Measurements from ENCODE around the gene IL1F10. TPM values are rescaled to one million over a fixed set of nuclear protein-coding genes. Genes with fewer than 3 reads are reported as not detected.

The IL1F10 gene
- total RNA-seq, 2 experiments from 2014 or later = not detected

- Mint-ChIP-seq H3K36me3 (ENCODE audit: low read depth) (no peaks in the 10 kb centered on the region), H3K27ac (no peak overlapping the region), H3K4me1 (ENCODE audit: low read depth) (peaks cover 8% of the 10 kb centered on the region), H3K27me3 (no peaks in the 10 kb centered on the region), H3K4me3 (no peak overlapping the region), H3K9me3 (peaks cover 3% of the 10 kb centered on the region)
- intact Hi-C loops (cut with micrococcal nuclease) = no loop called here
- POLR2A ChIA-PET = interaction anchor here (1.0 kb wide), 1 partner anchor 292 kb away, joined by 3 read pairs; no protein-coding TSS in a partner anchor
- DNase-seq (no peak), ATAC-seq (no peak)
- TF ChIP-seq CTCF (IDR thresholded peaks at IDR 0.05) = no peak
- CTCF ChIA-PET = interaction anchor here (0.8 to 12.3 kb wide), 6 partner anchors 11 to 124 kb away, joined by 3 to 190 read pairs (median 4); no protein-coding TSS in a partner anchor
Measured at GRCh38 chr2:113083296-113083695, 15.5 kb downstream of the IL1F10 start.

- no peak overlapping the region for H3K27ac Mint-ChIP-seq
- TF ChIP-seq CTCF (IDR thresholded peaks at IDR 0.05) = peak; percentile 66
- no peaks in the 10 kb centered on the region for H3K27me3 Mint-ChIP-seq
- no peaks in the 10 kb centered on the region for H3K36me3 Mint-ChIP-seq (ENCODE audit: low read depth)
- ATAC-seq (peak; percentile 69), DNase-seq (peak; percentile 33)
- peaks cover 3% of the 10 kb centered on the region for H3K9me3 Mint-ChIP-seq
- CTCF ChIA-PET = interaction anchor here (0.6 to 12.3 kb wide), 11 partner anchors 9 to 286 kb away, joined by 3 to 190 read pairs (median 4); no protein-coding TSS in a partner anchor
- intact Hi-C loops (cut with micrococcal nuclease) = loop anchor here (1.0 kb wide), 1 partner anchor 53 kb away; no protein-coding TSS in a partner anchor
- no peak overlapping the region for H3K4me3 Mint-ChIP-seq
- peaks cover 8% of the 10 kb centered on the region for H3K4me1 Mint-ChIP-seq (ENCODE audit: low read depth)
- POLR2A ChIA-PET = no interaction called here
Measured at GRCh38 chr2:113084249-113085000, 16.7 kb downstream of the IL1F10 start.

- no peak for TF ChIP-seq CTCF (IDR thresholded peaks at IDR 0.05)
- no peaks in the 10 kb centered on the region for H3K27me3 Mint-ChIP-seq
- H3K36me3 Mint-ChIP-seq (ENCODE audit: low read depth) = no peaks in the 10 kb centered on the region
- no peak overlapping the region for H3K4me3 Mint-ChIP-seq
- peaks cover 8% of the 10 kb centered on the region for H3K4me1 Mint-ChIP-seq (ENCODE audit: low read depth)
- POLR2A ChIA-PET = no interaction called here
- ATAC-seq = no peak
- H3K9me3 Mint-ChIP-seq = peaks cover 3% of the 10 kb centered on the region
- CTCF ChIA-PET = interaction anchor here (0.6 to 12.3 kb wide), 10 partner anchors 10 to 119 kb away, joined by 3 to 190 read pairs (median 4); no protein-coding TSS in a partner anchor
- no peak for DNase-seq
- intact Hi-C loops (cut with micrococcal nuclease) = no loop called here
- no peak overlapping the region for H3K27ac Mint-ChIP-seq
Measured at GRCh38 chr2:113085542-113085941, 17.8 kb downstream of the IL1F10 start.

GRCh38 chr2:113088213-113088992 lies 20.6 kb downstream of the IL1F10 start:
- ChIA-PET POLR2A (no interaction called here), CTCF (interaction anchor here (1.1 to 3.6 kb wide), 4 partner anchors 9 to 50 kb away, joined by 3 to 30 read pairs (median 8); no protein-coding TSS in a partner anchor)
- peaks cover 4% of the 10 kb centered on the region for H3K4me1 Mint-ChIP-seq (ENCODE audit: low read depth)
- no peak for TF ChIP-seq CTCF (IDR thresholded peaks at IDR 0.05)
- H3K27ac Mint-ChIP-seq = no peak overlapping the region
- H3K9me3 Mint-ChIP-seq = peaks cover 3% of the 10 kb centered on the region
- intact Hi-C loops (cut with micrococcal nuclease) = no loop called here
- DNase-seq (no peak), ATAC-seq (no peak)
- H3K4me3 Mint-ChIP-seq = no peak overlapping the region
- H3K36me3 Mint-ChIP-seq (ENCODE audit: low read depth) = no peaks in the 10 kb centered on the region
- no peaks in the 10 kb centered on the region for H3K27me3 Mint-ChIP-seq

Measured in activated CD8-positive, alpha-beta T cell treated with anti-CD3 and anti-CD28 coated beads for 36 hours (primary cell).